ENCODE measurements around the gene JMJD4. TPM values are rescaled to one million over a fixed set of nuclear protein-coding genes. Genes with fewer than 3 reads are reported as not detected.

The JMJD4 gene
- total and polyA plus RNA-seq, 2 donors (not counting 3 experiments of a cell fraction or from before 2014, with no cell fraction given) = 17.3 to 31.2 TPM

DNA sequence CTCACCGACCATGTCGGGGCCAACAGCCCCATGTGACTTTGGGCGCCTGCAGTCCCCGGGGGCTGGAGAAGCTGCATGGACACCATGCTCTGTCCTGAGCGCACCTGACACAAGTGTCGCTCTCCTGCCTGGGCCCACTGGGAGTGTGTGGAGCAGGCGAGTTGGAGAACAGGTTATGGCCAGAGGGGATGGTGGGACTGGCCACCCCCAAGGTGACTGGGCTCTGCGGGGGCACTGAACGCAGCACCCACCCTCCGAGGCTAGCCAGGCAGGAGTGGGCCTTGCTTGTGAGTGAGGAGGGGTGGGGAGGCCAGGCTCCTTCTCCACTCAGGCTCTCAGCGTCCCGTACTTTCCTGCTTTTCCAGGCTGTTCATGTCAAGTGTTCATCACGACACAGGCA lies 35.7 kb upstream of the JMJD4 start:
- dilution Hi-C loops (cut with MboI; ENCODE audit: extremely low pct_ligation_motif_present, low sequenced_read_pairs) (no loop called here), intact Hi-C loops (cut with micrococcal nuclease) (no loop called here)
- H2AFZ ChIP-seq (ENCODE audit: low read depth, low read length) = no peak overlapping the region
- no peaks in the 10 kb centered on the region for H3K79me2 ChIP-seq (ENCODE audit: control insufficient read depth, insufficient read depth, low read length)
- FAIRE-seq = no peak
- H3K4me2 ChIP-seq (ENCODE audit: insufficient read depth, low read length) = no peak overlapping the region
- peaks cover 0 to 24% of the 10 kb centered on the region in 2 experiments for H3K36me3 ChIP-seq (ENCODE audit: control insufficient read depth in 2 of 2, extremely low read depth in 1 of 2, insufficient read depth in 2 of 2, low read length in 2 of 2)
- TF ChIP-seq, protein P1, sequence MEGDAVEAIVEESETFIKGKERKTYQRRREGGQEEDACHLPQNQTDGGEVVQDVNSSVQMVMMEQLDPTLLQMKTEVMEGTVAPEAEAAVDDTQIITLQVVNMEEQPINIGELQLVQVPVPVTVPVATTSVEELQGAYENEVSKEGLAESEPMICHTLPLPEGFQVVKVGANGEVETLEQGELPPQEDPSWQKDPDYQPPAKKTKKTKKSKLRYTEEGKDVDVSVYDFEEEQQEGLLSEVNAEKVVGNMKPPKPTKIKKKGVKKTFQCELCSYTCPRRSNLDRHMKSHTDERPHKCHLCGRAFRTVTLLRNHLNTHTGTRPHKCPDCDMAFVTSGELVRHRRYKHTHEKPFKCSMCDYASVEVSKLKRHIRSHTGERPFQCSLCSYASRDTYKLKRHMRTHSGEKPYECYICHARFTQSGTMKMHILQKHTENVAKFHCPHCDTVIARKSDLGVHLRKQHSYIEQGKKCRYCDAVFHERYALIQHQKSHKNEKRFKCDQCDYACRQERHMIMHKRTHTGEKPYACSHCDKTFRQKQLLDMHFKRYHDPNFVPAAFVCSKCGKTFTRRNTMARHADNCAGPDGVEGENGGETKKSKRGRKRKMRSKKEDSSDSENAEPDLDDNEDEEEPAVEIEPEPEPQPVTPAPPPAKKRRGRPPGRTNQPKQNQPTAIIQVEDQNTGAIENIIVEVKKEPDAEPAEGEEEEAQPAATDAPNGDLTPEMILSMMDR (IDR thresholded peaks at IDR 0.05; ENCODE audit: extremely low read depth in 1 of 2, insufficient read depth in 1 of 2, low read depth in 1 of 2, low read length in 2 of 2) = no peak
- TF ChIP-seq MYC (IDR thresholded peaks at IDR 0.05; ENCODE audit: low read depth, low read length) (no peak), GATA2 (IDR thresholded peaks at IDR 0.05; ENCODE audit: insufficient read depth, insufficient read length, low read depth, low read length) (no peak)
- H3K27me3 ChIP-seq (ENCODE audit: control insufficient read depth in 2 of 2, insufficient read depth in 2 of 2, low read length in 2 of 2) = no peaks in the 10 kb centered on the region
- ChIA-PET CTCF (no interaction called here), POLR2A (no interaction called here)
- DNase-seq (ENCODE audit: low read depth, low spot score) = no peak
- H3K9me1 ChIP-seq (replicated peaks; ENCODE audit: control insufficient read depth, extremely low read depth, insufficient read depth, low read length) = no peaks in the 10 kb centered on the region
- no peaks in the 10 kb centered on the region for H4K20me1 ChIP-seq (replicated peaks; ENCODE audit: control insufficient read depth, extremely low read depth, insufficient read depth, low read length)
- no peak overlapping the region for H3K4me3 ChIP-seq (replicated peaks in 1 of 3; ENCODE audit: insufficient read depth in 1 of 3, low read depth in 1 of 3, low read length in 3 of 3)
- H3K27ac ChIP-seq (ENCODE audit: insufficient read depth, low read depth, low read length) = no peak overlapping the region
- no peak overlapping the region for H3K9ac ChIP-seq (replicated peaks; ENCODE audit: extremely low read depth, insufficient read depth, low read length)
- H3K4me1 ChIP-seq (ENCODE audit: control insufficient read depth, extremely low read depth, insufficient read depth, low read length) = peaks cover 1% of the 10 kb centered on the region
- BruUV-seq (replicated peaks) = no TSS peak
- H3K9me3 ChIP-seq (replicated peaks; ENCODE audit: control insufficient read depth, insufficient read depth, low read length) = no peaks in the 10 kb centered on the region

DNA sequence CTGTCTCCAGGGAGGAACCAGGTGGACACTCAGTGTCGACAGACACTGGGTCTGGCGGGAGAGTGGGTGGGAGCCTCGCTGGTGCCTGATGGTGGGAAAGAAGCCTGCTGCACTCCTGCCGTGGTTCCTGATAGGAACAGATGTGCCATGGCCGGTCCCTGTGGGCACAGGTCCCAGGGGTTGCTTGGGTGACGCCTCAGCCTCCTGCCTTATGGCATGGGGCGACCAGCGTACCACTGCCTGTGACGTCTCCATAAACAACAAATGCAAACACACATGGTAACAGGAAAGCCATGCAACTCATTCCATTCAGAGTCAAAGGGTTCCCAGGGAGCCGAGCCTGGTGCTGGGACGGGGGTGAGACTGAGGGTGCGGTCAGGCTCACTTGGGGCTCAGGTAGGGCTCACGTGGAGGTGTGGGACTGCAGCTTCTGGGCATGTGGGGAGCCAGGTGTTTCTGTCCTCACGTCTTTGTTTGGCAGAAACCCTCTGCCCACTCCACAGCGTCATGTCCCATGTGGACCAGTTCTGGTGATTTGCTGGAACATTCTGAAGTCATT lies 34.9 kb upstream of the JMJD4 start:
- Histone ChIP-seq H3K27ac (ENCODE audit: insufficient read depth, low read depth, low read length) (no peak overlapping the region), H3K27me3 (ENCODE audit: control insufficient read depth in 2 of 2, insufficient read depth in 2 of 2, low read length in 2 of 2) (no peaks in the 10 kb centered on the region), H4K20me1 (replicated peaks; ENCODE audit: control insufficient read depth, extremely low read depth, insufficient read depth, low read length) (no peaks in the 10 kb centered on the region), H2AFZ (ENCODE audit: low read depth, low read length) (no peak overlapping the region), H3K9ac (replicated peaks; ENCODE audit: extremely low read depth, insufficient read depth, low read length) (no peak overlapping the region), H3K79me2 (ENCODE audit: control insufficient read depth, insufficient read depth, low read length) (no peaks in the 10 kb centered on the region), H3K4me1 (ENCODE audit: control insufficient read depth, extremely low read depth, insufficient read depth, low read length) (no peaks in the 10 kb centered on the region), H3K9me1 (replicated peaks; ENCODE audit: control insufficient read depth, extremely low read depth, insufficient read depth, low read length) (no peaks in the 10 kb centered on the region), H3K36me3 (ENCODE audit: control insufficient read depth in 2 of 2, extremely low read depth in 1 of 2, insufficient read depth in 2 of 2, low read length in 2 of 2) (peaks cover 0 to 22% of the 10 kb centered on the region in 2 experiments), H3K9me3 (replicated peaks; ENCODE audit: control insufficient read depth, insufficient read depth, low read length) (no peaks in the 10 kb centered on the region), H3K4me2 (ENCODE audit: insufficient read depth, low read length) (no peak overlapping the region), H3K4me3 (replicated peaks in 1 of 3; ENCODE audit: insufficient read depth in 1 of 3, low read depth in 1 of 3, low read length in 3 of 3) (no peak overlapping the region)
- no peak for TF ChIP-seq GATA2 (IDR thresholded peaks at IDR 0.05; ENCODE audit: insufficient read depth, insufficient read length, low read depth, low read length)
- BruUV-seq (replicated peaks) = no TSS peak
- ChIA-PET CTCF (no interaction called here), POLR2A (no interaction called here)
- FAIRE-seq = no peak
- dilution Hi-C loops (cut with MboI; ENCODE audit: extremely low pct_ligation_motif_present, low sequenced_read_pairs) (no loop called here), intact Hi-C loops (cut with micrococcal nuclease) (no loop called here)
- DNase-seq (ENCODE audit: low read depth, low spot score) = no peak

Measured in endothelial cell of umbilical vein (primary cell).